Transverse colon (tissue), 4 donors: Measurements from ENCODE around the gene RGSL1.

Experiments
- EP300 ChIP-seq: sonication (generic); formaldehyde crosslinking; IDR thresholded peaks from one replicate; pipeline ENCODE4 v1.6.1; 2017; ENCODE audit warnings: antibody characterized with exemption, low read depth
- POLR2A ChIP-seq: fragments of 450-650 bp; IDR thresholded peaks from one replicate; pipeline ENCODE4 v1.6.1; 2016; ENCODE audit warnings: antibody characterized with exemption, mild to moderate bottlenecking, moderate library complexity
- POLR2AphosphoS5 ChIP-seq, 3 donors: sonication (generic); formaldehyde crosslinking; IDR thresholded peaks; one replicate each; pipeline ENCODE4 v1.6.1; 2016; ENCODE audit warnings: antibody characterized with exemption in 3 of 3
- TF ChIP-seq, protein P1 (sequence below), 5 experiments: fragments of 200-600 bp in 3 of 5; fragments of 450-650 bp in 2 of 5; sonication (generic) in 3 of 5; IDR thresholded peaks; 1 replicate in 2 of 5; 2 replicates in 3 of 5; pipeline ENCODE4 v1.5.1; 2016 to 2017; ENCODE audit warnings: antibody characterized with exemption in 5 of 5, inconsistent platforms in 3 of 5, mild to moderate bottlenecking in 2 of 5, moderate library complexity in 1 of 5

DNA sequence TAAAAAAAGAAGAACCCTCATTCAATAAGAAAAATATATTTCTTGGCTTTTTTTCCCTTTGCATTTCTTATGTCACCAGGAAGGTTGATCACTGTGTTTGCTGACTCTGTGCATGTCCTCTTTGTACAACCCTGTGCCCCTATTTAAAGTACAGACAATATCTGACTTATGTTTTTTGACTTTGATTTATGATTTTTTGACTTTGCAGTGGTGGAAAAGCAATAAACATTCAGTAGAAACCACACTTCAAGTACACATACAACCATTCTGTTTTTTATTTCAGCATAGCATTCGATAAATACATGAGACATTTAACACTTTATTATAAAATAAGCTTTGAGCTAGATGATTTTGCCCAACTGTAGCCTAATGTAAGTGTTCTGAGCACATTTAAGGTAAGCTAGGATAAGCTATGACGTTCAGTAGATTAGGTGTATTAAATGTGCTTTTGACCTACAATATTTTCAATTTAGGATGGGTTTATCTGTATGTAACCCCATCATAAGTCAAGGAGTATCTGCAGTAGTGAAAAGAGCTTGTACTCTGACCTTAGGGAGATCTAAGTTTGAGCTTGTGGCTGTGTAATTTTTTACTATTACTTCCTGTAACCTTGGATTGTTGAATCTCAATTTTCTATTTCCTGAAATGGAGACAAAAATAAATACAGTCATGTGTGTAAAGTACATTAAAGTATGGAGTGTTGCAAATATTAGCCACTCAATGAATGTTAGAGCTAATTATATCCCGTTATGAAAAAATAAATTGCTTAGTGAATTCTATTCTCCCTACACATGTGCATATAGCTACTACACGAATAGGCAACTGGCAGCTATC, 137.9 kb downstream of the RGSL1 start:
- TF ChIP-seq, protein P1, sequence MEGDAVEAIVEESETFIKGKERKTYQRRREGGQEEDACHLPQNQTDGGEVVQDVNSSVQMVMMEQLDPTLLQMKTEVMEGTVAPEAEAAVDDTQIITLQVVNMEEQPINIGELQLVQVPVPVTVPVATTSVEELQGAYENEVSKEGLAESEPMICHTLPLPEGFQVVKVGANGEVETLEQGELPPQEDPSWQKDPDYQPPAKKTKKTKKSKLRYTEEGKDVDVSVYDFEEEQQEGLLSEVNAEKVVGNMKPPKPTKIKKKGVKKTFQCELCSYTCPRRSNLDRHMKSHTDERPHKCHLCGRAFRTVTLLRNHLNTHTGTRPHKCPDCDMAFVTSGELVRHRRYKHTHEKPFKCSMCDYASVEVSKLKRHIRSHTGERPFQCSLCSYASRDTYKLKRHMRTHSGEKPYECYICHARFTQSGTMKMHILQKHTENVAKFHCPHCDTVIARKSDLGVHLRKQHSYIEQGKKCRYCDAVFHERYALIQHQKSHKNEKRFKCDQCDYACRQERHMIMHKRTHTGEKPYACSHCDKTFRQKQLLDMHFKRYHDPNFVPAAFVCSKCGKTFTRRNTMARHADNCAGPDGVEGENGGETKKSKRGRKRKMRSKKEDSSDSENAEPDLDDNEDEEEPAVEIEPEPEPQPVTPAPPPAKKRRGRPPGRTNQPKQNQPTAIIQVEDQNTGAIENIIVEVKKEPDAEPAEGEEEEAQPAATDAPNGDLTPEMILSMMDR (IDR thresholded peaks at IDR 0.05), result no peak
- TF ChIP-seq POLR2A (no peak), POLR2AphosphoS5 (IDR thresholded peaks at IDR 0.05) (no peak), EP300 (no peak)
